Stimulated activated CD8-positive, alpha-beta memory T cell treated with anti-CD3 and anti-CD28 coated beads, Interleukin-2, amount 100 ng/mL, for 48 hours (primary cell): Measurements from ENCODE around the gene SLC24A3.

Source experiments
- DNase-seq, 2 donors: peaks; one replicate each; pipeline ENCODE4 v3.0.0-alpha.2; 2020; ENCODE audit warnings: low read depth in 2 of 2

The SLC24A3 gene

DNA sequence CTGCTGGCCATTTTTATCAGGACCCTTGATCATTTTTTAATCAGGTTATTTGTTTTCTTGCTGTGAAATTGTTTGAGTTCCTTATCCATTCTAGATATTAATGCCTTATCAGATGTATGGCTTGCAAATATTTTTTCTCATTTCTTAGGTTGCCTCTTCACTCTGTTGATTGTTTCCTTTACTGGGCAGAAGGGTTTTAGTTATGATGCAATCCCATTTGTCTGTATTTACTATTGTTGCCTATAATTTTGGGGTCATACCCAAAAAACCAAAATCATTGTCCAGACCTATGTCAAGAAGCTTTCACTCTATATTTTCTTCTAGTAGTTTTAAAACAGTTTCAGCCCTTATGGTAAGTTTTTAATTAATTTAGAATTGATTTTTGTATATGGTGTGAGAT, 172.5 kb downstream of the SLC24A3 start:
- no peak for DNase-seq

DNA sequence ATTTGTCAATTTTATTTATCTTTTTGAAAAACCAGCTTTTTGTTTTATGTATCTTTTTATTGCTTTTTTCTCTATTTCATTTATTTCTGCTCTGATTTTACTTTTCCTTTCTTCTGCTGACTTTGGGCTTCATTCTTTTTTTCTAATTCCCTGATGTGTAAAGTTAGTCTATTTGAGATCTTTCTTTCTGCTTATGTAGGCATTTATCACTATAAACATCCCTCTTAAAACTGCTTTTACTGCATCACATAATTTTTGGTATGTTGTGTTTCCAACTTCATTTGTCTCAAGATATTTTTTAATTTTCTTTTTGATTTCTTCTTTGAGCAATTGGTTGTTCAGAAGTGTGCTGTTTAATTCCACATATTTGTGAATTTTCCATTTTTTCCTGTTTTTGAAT, 174.8 kb downstream of the SLC24A3 start:
- DNase-seq = no peak

DNA sequence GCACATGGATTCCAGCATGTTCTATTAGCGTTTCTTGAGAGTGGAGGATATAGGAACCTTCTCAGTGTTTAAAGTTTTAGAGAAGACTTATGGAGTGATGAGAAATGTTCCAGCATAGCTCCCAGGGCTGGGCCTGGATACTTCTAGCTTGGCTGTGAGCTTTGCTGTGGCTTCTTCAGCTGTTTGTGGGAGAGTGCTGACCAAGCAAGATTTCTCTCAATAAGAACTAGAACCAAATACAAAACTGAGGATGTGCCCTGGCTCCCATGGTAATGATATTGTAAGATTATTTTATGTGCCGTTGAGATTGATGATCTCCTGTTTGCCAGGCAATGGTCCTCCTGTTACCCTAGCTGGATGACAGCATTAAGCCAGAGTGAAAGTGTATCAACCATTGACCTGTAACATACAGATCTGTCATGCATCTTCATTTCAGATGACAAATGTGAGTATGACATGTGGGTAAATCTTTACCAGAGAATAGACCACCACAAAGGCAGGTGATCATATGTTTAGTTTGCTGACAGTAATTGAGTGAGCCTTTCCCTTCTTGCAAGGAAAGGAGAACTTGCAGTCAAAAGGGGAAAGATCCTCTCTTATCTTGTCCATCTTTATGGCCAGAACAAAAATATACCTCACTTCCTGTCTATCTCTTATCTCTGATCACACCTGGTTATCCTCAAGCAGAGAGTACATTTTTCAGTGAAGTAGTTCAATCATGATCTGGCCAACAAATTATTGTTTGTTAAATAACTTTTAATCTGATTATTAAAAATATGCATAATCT, 180.1 kb downstream of the SLC24A3 start:
- DNase-seq = no peak

DNA sequence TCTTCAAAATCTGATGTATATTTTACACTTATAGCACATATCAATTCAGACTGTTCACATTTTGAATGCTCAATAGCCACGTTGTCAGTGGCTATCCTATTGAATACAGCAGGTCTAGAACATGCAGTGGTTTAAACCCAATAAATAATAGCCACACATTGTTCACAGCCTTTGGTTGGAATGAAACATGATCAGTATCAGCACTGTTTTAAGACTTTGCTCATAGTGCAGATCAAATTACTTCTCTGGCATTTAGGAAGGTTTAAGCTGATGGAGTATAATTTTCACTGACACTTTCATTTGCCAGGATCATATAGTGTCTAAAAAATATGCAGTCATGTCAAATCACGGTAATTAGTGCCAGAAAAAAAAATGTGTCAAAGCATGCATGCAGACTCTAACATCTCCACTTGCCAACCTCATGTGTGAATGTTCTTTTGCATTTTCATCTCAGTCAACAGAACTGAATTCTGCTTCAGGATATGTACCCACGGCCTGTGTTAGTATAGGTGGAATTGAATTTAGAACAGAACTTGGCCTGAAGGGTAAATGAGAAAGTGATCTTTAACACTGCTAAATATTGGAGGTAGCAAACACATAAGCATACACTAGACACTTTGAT, 184.1 kb downstream of the SLC24A3 start:
- no peak for DNase-seq

DNA sequence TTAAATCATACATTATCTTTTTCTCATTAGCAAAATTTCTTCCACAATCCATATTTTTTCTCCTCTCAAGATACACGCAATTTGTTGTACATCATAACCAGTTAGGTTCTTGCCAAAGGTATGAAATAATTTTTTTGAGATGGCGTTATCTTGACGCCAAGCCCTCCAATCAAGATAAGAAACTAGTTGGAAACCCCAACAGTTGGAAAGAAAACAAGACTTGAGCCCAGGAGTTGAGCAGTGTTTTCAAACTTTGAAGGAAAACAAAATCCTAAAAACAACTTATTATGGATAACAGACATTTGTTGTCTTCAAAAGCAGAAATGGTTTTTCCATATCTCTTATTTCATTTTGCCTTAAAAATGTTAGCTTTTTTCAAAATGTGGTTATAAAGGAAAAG, 184.8 kb downstream of the SLC24A3 start:
- DNase-seq = no peak

DNA sequence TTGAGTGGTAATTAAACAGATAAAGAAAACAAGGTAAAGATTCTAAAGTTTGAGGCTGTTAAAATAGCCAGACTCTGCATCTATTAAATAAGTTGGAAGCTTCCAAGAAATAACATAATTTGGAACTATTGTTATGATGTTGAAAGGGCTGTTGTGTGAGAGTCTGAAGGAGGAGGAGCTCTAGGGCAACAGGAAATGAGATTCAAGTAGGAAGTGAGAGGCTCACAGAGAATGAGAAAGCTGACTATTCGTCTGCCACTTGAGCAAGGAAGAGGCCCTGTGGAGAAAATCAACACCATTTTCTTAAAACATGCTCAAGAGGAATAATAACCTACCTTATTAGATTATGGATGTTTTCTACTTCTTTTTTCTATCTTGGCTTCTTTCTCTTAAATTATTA, 185.2 kb downstream of the SLC24A3 start:
- DNase-seq = no peak

DNA sequence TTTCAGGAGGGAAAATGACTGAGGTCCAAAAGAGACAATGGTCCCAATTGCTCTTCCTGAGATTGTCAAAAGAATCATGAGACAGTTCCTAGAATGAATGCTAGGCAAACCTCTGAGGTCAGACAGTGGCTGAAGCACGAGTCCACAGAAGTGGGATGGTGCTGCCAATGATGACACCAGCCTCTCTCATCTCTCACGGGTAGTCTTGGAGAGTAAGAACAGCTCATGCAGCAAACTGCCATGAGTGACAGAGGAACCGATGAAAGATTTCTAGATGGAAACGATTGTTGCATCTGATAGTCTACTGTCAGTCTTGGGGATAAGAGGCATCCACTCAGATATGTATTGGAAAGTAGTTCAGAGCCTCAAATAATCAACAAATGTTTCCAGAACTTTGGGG, 188.7 kb downstream of the SLC24A3 start:
- no peak for DNase-seq

DNA sequence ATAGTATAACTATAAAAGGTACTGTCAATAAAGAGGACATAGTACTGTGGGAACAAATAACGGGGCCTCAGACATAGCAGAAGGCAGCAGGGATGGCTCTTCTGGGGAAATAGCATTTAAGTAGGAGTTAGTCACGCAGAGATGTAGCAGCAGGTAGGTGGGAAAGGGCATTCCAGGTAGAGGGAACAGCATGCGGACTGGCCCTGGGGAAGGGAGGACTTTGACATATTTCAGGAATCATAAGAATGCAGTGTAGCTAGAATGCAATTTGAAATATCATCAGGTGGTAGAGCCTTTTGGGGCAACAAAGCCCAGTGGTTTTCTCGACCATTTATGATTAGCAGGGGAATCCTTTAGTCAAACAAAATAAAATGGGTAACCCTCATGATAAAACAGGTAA, 191.1 kb downstream of the SLC24A3 start:
- DNase-seq = no peak

DNA sequence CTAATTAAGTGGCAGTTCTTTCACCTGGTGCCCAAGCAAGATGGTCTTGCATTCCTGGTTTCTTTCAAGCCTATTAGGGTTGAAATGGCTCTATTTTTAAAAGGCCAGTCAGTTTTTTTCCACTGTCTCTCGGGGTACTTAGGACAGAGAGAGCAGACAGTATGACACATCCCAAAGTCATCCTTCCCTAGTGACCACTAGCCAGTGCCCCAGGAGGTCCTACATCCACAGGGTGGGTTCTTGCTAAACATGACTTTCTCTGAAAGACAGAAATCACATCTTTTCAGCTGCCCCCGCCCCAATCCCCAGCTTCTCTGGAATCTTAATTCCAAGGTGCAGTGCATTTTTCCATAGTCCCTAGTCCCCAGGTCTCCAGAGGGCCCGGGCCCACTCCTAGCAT, 192.4 kb downstream of the SLC24A3 start:
- no peak for DNase-seq

DNA sequence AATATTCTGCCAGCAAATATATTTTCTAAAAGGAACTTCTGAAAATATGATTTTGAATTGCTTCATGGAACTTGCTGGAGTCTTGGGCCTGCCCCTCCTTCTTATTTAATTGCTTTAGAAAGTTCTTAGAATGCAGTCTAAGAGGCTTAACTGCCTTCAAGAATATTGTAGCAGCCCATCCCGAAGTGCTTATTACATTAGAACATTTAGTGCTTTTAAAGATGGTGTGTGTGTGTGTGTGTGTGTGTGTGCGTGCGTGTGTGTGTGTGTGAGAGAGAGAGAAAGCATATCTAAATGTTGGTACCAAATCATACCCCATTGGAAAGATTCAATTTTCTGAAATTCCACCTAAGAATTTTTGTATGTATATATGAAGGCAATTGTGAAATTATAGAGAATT, 193.5 kb downstream of the SLC24A3 start:
- DNase-seq = no peak

DNA sequence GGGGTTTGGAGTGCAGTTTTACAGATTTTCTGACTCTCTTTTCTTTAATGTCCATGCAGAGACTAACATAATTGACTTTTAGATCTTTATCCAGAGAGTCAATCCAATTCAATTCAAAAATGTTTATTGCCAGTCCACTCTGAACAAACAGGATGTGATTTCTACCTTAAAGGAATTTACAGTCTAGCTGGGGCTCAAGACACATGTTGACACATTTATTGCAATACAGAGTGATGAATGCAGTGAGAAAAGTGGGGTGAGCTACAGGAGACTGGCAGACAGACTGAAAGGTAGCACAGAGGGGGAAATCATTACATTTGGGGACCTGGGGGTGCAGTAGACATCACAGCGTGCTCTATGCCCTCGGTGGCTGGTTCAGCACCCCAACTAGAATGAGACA, 193.9 kb downstream of the SLC24A3 start:
- DNase-seq = no peak

DNA sequence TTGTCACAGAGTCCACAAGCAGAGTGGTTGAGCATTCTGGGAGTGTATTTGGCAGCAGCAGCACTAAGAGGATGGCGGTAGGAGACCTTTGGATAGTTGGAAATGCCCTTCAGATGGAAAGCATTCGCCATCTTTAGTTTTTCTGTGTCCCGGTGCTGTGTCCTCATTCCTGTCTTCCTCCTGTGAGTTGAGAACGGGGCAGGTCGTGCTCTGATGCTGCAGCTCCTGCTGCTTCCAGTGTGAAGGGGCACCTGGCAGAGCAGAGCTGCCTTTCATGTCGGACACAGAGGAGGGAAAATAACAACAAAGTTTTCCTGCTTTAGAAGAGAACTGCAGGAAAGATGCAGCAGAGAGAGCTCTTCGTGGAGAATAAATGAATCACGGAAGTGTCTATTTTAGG, 194.8 kb downstream of the SLC24A3 start:
- no peak for DNase-seq

DNA sequence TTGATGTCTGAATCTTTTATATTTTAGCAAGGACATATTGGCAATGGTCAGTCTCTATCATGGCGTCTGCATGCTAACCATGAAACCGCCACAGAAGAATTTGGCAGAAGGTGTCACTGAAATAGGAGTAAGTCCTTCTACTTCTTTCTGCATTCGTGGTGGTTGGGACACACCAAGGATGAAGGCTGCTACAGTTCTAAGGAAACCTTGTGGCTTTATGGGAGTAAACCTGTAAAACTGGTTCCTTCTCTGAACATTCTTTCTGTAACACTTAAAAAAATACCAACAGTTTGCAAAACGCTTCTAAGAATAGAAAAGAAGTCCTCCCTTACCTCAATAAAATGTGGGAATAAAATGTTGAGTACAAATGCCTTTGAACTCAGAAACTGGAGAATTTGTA, 195.3 kb downstream of the SLC24A3 start:
- no peak for DNase-seq

DNA sequence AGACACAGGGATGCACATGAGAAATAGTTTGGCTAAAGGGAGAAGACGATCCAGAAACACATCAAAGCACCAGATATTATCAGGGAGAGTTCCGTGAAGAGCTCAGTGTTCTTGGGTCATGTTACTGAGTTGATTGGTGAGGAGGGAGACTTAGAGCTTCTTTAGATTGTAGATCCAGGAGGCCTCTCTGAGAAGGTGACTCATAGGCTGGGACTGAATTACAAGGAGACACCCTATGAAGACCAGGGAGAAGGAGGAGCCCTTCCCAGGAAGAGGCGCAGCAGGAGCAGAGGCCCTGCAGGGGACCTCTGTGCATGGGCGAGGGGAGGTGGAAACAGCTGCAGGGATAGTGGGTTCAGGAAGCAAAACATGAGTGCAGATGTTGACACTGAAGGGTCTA, 196.5 kb downstream of the SLC24A3 start:
- DNase-seq = no peak

DNA sequence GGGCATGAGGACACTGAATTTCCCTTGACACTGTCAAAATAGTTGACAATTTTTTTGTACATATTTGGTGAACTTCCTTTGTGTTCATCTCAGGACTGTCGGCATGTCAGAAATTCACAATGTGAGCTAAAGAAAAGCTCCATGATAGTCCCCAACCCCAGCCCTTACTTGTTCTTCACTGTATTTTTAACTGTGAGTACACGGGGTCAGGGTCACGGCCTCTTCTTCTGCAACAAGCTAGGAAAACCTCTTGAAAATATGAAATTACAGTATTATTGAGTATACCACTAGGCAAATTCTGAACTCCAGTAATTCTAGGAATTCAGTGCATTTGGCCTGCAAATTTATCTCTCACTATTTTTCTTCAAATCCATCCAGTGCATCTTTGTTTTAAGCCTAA, 199.4 kb downstream of the SLC24A3 start:
- DNase-seq = no peak

DNA sequence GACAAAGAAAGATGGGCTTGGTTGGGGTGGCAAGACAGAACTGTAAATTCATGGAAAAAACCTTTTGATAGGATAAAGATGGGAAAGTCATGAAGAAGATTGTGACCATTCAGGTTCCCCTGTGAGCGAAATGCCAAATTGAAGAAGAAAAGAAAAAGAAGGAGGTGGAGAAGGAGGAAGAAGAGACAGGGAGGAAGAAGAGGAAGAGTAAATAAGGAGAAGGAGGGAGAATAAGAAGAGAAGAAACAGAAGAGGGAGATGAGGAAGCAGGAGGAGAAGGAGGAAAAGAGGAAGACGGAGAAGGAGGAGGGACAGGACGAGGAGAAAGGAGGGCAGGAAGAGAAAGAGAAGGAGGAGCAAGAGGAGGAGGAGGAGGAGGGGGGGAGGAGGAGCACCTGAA, 199.8 kb downstream of the SLC24A3 start:
- DNase-seq = no peak

DNA sequence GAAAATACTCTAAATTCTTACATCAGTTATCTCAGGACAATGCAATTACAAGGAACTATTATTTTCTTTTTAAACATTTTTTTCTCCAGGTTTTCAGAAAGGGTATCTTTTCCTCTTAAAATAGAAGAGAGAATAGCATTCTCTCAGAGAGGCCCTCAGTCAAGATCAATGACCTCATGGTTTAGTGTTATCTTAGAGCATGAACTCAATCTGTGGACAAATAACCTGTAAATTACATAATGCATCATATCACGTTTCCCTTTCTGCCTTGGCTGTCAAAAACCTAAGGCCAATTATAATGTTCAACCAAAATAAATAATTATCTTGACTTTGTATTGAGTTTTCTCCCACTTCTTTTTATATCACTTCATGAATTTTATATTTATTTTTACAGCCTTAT, 202.2 kb downstream of the SLC24A3 start:
- DNase-seq = no peak

DNA sequence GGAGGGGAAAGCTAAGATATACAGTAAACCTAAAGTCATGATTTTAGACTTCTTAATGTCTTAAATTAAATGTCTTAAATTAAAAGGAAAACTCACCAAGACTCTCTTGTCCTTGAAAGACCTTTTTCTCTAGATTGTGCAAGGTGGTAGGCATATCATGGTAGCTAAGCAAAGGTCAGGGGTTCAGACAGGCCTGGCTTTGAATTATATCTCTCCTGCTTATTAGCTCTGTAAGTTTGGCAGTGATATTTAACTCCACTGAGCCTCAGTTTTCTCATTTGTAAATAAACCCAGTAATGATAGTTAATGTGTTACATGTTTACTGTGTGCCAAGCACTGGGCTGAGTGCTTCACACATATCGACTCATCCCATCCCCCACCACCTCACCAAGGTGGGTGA, 203.3 kb downstream of the SLC24A3 start:
- no peak for DNase-seq

DNA sequence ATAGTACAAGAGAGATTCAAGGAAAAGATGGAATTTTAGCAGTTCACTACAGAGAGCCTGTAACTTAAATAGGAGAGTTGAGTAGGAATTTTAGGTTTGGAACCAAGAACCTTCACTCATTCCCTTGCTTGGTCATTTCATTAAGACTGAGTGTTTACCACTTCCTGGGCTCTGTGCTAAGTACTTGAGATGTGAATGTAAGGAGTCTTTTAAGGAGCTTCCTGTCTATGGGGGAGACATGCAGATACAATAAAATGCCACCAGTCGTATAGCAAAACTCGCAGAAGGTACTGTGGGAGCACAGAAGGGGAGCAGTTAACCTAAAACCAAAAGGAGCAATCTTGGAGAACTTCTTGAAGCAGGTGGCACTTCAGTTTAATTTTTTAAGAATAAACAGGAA, 204.2 kb downstream of the SLC24A3 start:
- no peak for DNase-seq

DNA sequence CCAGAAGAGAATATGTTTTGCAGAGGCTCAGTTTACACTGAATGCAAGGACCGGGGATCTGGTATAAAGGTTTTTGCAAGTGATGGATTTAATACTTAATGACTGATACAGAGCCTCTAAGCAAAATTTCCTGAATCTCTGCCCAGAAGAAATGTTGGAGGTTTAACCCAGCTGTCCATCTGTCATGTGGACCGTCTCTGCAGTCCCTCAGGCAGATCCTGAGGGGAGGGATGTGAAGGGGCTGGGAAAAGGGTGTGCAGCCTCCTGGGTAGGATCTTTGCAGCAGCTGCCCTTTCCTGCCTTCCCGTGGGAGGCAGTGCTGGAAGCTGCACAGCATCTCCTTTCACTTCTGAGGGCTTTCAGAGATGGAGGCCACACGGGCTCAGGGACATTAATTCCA, 207.0 kb downstream of the SLC24A3 start:
- no peak for DNase-seq

DNA sequence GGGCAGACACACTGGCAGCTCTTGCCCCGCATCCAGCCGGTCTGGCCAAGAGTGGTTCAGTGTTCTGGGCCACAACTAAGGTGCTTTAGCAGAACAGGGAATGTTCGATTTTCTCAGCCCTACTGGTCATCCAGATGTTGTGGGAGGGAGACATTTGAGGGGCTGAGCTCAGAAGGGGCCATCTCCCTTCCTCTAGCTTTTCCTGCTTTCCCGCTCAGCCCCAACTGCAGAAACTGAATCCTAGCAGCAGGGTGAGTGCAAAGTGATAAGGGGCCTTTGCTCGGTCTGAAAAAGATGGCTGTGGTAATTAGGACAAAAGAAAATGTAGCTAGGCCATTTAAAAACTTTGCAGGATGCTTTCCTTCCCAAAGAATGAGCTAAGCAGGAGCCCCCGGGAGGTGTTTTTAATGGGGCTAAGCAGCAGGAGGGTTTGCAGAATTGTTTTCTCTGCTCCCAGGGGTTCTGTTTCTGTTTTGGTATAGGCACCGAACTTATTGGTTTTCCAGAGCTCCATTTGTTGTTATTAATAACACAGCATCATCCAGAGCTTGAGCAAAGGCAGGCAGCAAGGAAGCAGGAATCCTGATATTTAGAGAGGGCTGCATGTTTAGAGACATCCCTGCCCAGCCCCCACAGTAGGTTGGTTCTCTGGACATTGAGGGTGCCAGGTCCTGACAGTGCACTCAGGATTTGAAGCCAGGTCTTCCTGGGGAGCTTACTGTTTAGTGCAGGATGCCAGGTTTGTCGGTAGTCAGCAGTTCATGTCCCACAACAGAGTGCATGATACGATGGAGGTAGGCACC, 210.9 kb downstream of the SLC24A3 start:
- no peak for DNase-seq

DNA sequence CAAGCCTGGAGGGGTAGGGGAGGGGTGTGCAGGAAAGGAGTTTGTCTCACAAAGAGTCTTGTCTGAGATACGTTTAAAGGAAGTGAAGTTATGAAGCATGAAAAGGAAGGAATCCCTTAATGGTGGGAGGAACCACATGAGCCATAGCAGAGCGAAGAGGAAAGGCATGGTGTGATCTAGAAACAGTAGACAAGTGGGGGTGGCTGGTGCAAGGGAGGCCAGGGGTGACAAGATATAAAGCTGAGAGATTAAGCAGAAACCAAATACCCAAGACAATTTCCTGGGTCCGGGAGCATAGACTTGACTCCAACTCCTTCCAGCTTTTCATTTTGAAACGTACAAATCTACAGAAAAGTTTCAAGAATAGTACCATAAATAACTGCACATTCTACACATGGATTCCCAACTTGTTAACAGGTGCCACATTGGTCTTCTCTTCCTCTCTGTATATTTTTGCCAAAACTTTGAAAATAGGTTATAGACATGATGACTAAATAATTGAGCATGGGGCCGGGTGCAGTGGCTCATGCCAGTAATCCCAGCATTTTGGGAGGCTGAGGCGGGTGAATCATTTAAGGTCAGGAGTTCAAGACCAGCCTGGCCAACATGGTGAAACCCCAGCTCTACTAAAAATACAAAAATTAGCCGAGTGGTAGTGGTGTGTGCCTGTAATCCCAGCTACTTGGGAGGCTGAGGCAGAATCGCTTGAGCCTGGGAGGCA, 211.6 kb downstream of the SLC24A3 start:
- no peak for DNase-seq
